G401 (cell line): ENCODE measurements around the gene KRT12. TPM values are rescaled to one million over a fixed set of nuclear protein-coding genes. Genes with fewer than 3 reads are reported as not detected.
"Not testable (repeated sequence)": the region's sequence is repeated elsewhere in the genome, so short reads cannot be mapped to it uniquely, and the experiment has no call there.

ENCODE experiments used
- DNase-seq: peaks from one replicate; pipeline ENCODE4 v3.0.0-alpha.2; 2015; ENCODE audit warnings: low spot score
- in situ Hi-C: cut with HindIII; loops from 2 replicates; pipeline ENCODE4 v1.10.0; 2016; ENCODE audit warnings: low sequenced_read_pairs, mixed read lengths
- total RNA-seq: library from RNA; depleted of rRNA; stranded (reverse); fragments of >200 nt; shearing (Covaris generic); gene quantifications from 2 replicates; pipeline ENCODE4 v1.2.3, GENCODE V29; 2014

The KRT12 gene
- total RNA-seq, 1 experiment from 2014 or later: not detected

- in situ Hi-C loops: no loop called here
- no peak for DNase-seq
These were observed 19.1 kb upstream of the KRT12 start for GRCh38 chr17:40886090-40886489.

GRCh38 chr17:40884708-40885512 is 17.9 kb upstream of the KRT12 start, which contains the start of gene KRT20:
TSS of gene KRT20 (minus strand) at chr17:40885242. CDS start at chr17:40885185, 57 bp downstream.
- no peak for DNase-seq
- in situ Hi-C loops: no loop called here

- in situ Hi-C loops: no loop called here
- DNase-seq: no peak
These were observed 16.8 kb upstream of the KRT12 start for GRCh38 chr17:40883626-40884334.

GRCh38 chr17:40883031-40883430 is 16.0 kb upstream of the KRT12 start:
- in situ Hi-C loops: no loop called here

GRCh38 chr17:40879026-40879425 is 12.0 kb upstream of the KRT12 start:
- in situ Hi-C loops: no loop called here
- DNase-seq: no peak

More at GRCh38 chr17:40883031-40883430, 16.0 kb upstream of the KRT12 start:
- DNase-seq: no peak

- no peak for DNase-seq
- in situ Hi-C loops: no loop called here
These were observed 11.0 kb upstream of the KRT12 start for GRCh38 chr17:40878044-40878443.

- no peak for DNase-seq
- in situ Hi-C loops: no loop called here
These were observed 6.8 kb upstream of the KRT12 start for GRCh38 chr17:40873801-40874200.

- in situ Hi-C loops: no loop called here
- no peak for DNase-seq
These were observed 6.2 kb upstream of the KRT12 start for GRCh38 chr17:40873255-40873654.

- in situ Hi-C loops: no loop called here
These were observed 5.4 kb upstream of the KRT12 start for GRCh38 chr17:40872416-40872815.

GRCh38 chr17:40871316-40871715 is 4.3 kb upstream of the KRT12 start:
- in situ Hi-C loops: no loop called here

More at GRCh38 chr17:40872416-40872815, 5.4 kb upstream of the KRT12 start:
- no peak for DNase-seq

GRCh38 chr17:40870136-40870535 is 3.1 kb upstream of the KRT12 start:
- no peak for DNase-seq
- in situ Hi-C loops: no loop called here

More at GRCh38 chr17:40871316-40871715, 4.3 kb upstream of the KRT12 start:
- no peak for DNase-seq

GRCh38 chr17:40864661-40865390 is 2.2 kb downstream of the KRT12 start:
- in situ Hi-C loops: no loop called here
- DNase-seq: no peak

- in situ Hi-C loops: no loop called here
- DNase-seq: no peak
These were observed 3.9 kb downstream of the KRT12 start for GRCh38 chr17:40862985-40863733.

- DNase-seq: no peak
- in situ Hi-C loops: no loop called here
These were observed 7.5 kb downstream of the KRT12 start for GRCh38 chr17:40859536-40859935.

- in situ Hi-C loops: not testable (repeated sequence)
These were observed 8.4 kb downstream of the KRT12 start for GRCh38 chr17:40858667-40859066.

GRCh38 chr17:40857535-40857934 is 9.5 kb downstream of the KRT12 start:
- in situ Hi-C loops: no loop called here

More at GRCh38 chr17:40858667-40859066, 8.4 kb downstream of the KRT12 start:
- not testable (repeated sequence) for DNase-seq

GRCh38 chr17:40854175-40854814 is 12.7 kb downstream of the KRT12 start:
- DNase-seq: no peak

More at GRCh38 chr17:40857535-40857934, 9.5 kb downstream of the KRT12 start:
- DNase-seq: no peak

GRCh38 chr17:40852364-40852763 is 14.7 kb downstream of the KRT12 start:
- DNase-seq: no peak
- in situ Hi-C loops: no loop called here

More at GRCh38 chr17:40854175-40854814, 12.7 kb downstream of the KRT12 start:
- in situ Hi-C loops: no loop called here
